Epithelial cell of esophagus (primary cell): ENCODE results near the gene PRR16.
A peak's percentile ranks its signal among the peaks of the same experiment; 100 is the strongest.
"Not testable (repeated sequence)": the region's sequence is repeated elsewhere in the genome, so short reads cannot be mapped to it uniquely, and the experiment has no call there.

Experiments used
- DNase-seq: peaks from one replicate; pipeline ENCODE4 v3.0.0; 2010; ENCODE audit warnings: low read depth
- H3K4me3 ChIP-seq: 2 replicates; pipeline ENCODE4 v1.5.1; 2011; ENCODE audit warnings: mild to moderate bottlenecking, low read length, control low read depth
- CTCF ChIP-seq: IDR thresholded peaks from 2 replicates; pipeline ENCODE4 v1.5.1; 2011; ENCODE audit warnings: low read depth, mild to moderate bottlenecking, low read length, control low read depth, inconsistent platforms; ENCODE audit not compliant: insufficient read depth; ENCODE audit errors: missing control alignments

PRR16 gene

DNA sequence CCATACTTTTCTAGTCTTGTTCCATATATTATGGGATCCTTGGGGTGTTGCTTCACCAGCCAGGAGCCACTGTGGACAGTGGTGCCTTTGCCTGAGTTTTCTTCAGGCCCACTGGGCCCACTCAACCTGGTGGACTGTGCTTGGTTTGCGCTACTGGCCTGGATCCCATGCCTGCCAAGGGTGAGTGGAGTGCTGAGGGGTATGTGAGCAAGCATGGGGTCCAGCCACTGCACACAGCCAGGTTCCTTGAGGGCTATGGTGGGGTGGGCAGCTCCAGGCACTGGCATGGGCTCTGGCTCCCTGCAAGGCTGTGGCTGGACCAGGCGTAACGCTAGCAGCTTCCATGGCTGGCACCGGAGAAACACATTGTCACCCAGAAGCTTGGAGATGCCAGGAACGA, 13.2 kb upstream of the PRR16 start:
- no peak for DNase-seq
- no peak for TF ChIP-seq CTCF
- H3K4me3 ChIP-seq, result no peak overlapping the region

GRCh38 chr5:120451445-120451844, 12.7 kb upstream of the PRR16 start:
- no peak overlapping the region for H3K4me3 ChIP-seq
- no peak for DNase-seq
- no peak for TF ChIP-seq CTCF

DNA sequence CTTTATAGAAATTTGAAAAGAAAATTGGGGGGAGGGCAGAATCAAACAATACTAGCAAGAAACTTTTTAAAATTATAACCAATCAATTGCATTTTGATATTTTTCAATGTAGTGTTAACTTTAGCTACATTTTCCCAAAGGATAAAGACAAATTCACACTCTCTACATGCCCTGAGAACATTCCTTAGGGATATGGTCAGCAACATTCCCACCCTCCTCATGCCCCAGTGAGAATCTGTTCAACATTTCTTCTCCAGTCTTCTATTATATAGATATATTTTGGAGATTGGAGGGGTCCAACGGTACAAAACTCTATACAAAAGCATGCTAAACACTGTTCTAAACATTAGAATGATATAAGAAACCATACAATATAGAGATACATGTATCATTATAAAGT, 11.6 kb upstream of the PRR16 start:
- DNase-seq, result no peak
- no peak overlapping the region for H3K4me3 ChIP-seq
- TF ChIP-seq CTCF, result no peak

DNA sequence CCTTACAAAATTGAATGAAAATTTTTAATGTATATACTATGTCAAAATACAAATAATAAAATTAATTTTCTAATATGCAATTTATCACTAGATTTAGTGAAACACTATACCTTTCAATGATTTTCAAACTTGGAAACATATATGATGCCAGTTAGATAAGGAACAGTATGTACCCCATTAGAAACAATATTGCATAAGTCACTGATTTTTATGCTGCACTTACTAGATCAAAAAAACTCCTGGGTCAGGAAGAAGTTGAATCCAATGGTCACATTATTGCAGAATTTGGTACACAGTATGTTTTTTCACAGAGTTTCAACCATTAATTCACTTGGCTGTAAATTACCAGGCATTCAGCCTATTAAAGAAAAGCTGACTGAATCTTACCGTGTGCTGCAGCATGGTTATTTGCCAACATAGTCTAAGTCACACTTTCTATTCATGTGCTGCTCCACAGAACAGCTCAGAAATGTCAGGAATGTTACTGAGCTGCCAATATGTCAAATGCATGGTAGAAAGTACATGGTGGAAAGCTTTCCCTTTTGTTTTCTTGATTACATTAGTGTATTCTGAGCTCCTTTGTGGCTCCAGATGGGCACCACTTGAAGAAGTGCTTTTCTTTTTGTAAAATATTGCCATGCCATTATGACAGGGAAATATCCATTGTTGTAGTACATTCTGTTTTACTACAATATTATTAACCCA, 9.9 kb upstream of the PRR16 start:
- TF ChIP-seq CTCF, result no peak
- H3K4me3 ChIP-seq, result no peak overlapping the region
- peak; percentile 65 for DNase-seq

DNA sequence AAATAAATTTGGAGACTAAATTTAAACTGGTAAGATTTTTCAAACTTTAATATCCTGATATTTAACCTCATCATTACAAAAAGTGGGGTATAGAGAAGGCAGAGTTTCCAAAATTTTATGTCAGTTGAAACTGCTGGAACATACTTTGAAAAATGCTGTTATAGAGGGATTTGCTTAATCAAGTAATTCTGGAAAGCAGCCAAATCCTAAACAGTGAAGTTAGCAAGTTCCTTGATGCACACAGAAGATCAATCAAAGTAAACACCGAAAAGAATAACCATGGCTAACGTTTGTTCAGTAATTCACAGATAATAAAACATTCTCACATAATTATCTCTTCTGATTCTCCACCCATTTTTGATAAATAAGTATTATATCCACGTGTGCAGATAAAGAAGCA, 8.1 kb upstream of the PRR16 start:
- no peak for DNase-seq
- no peak for TF ChIP-seq CTCF
- no peak overlapping the region for H3K4me3 ChIP-seq

DNA sequence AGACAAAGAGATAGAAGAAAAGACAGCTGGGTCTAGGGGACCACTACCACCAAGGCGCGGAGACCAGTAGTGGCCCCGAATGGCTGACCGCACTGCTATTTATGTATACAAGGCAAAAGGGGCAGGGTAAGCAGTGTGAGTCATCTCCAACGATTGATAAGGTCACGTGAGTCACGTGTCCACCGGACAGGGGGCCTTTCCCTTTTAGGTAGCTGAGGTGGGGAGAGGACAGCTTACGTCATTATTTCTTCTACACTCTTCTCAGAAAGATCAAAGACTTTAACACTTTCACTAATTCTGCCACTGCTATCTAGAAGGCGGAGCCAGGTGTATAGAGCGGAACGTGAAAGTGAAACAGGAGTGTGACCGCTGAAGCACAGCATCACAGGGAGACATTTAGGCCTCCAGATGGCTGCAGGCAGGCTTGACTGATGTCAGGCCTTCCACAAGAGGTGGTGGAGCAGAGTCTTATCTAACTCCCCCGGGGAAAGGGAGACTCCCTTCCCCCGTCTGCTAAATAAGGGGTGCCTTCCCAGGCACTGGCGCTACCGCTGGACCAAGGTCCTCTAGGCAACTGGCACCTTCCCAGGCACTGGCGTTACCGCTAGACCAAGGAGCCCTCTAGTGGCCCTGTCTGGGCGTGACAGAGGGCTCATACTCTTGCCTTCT, 6.1 kb upstream of the PRR16 start:
- H3K4me3 ChIP-seq, result no peak overlapping the region
- peak; percentile 61 for DNase-seq
- TF ChIP-seq CTCF, result peak; percentile 73

DNA sequence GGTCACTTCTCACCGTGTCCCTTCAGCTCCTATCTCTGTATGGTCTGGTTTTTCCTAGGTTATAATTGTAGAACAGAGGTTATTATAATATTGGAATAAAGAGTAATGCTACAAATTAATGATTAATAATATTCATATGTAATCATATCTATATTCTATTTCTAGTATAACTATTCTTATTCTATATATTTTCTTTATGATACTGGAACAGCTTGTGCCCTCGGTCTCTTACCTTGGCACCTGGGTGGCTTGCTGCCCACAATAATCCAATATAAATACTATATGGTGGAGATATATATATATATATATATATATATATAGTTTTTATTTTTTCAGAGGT, 5.6 kb upstream of the PRR16 start:
- not testable (repeated sequence) for H3K4me3 ChIP-seq, DNase-seq

- no peak for TF ChIP-seq CTCF
- no peak for DNase-seq
- H3K4me3 ChIP-seq, result no peak overlapping the region
Observed at GRCh38 chr5:120461251-120461650, 2.8 kb upstream of the PRR16 start.
